ENCODE measurements around the gene RAB36. TPM values are rescaled to one million over a fixed set of nuclear protein-coding genes. Genes with fewer than 3 reads are reported as not detected.
"Not testable (repeated sequence)": the region's sequence is repeated elsewhere in the genome, so short reads cannot be mapped to it uniquely, and the experiment has no call there.

RAB36 gene
- total RNA-seq, 1 experiment from 2014 or later: 9.1 TPM

GRCh38 chr22:23129149-23129548, 16.1 kb upstream of the RAB36 start:
- no peak for DNase-seq (ENCODE audit: low read depth)
- in situ Hi-C loops (cut with HindIII; ENCODE audit: low pct_unique_long_range_greater_than_20kb, low sequenced_read_pairs): no loop called here

- in situ Hi-C loops (cut with HindIII; ENCODE audit: low pct_unique_long_range_greater_than_20kb, low sequenced_read_pairs): no loop called here
- DNase-seq (ENCODE audit: low read depth): no peak
Observed at GRCh38 chr22:23130697-23131096, 14.6 kb upstream of the RAB36 start.

- no peak for DNase-seq (ENCODE audit: low read depth)
- in situ Hi-C loops (cut with HindIII; ENCODE audit: low pct_unique_long_range_greater_than_20kb, low sequenced_read_pairs): no loop called here
Observed at GRCh38 chr22:23131931-23132330, 13.3 kb upstream of the RAB36 start.

- in situ Hi-C loops (cut with HindIII; ENCODE audit: low pct_unique_long_range_greater_than_20kb, low sequenced_read_pairs): no loop called here
- no peak for DNase-seq (ENCODE audit: low read depth)
Observed at GRCh38 chr22:23132376-23133091, 12.7 kb upstream of the RAB36 start.

GRCh38 chr22:23133922-23134321, 11.4 kb upstream of the RAB36 start:
- no peak for DNase-seq (ENCODE audit: low read depth)
- in situ Hi-C loops (cut with HindIII; ENCODE audit: low pct_unique_long_range_greater_than_20kb, low sequenced_read_pairs): no loop called here

GRCh38 chr22:23136991-23137390, 8.3 kb upstream of the RAB36 start:
- in situ Hi-C loops (cut with HindIII; ENCODE audit: low pct_unique_long_range_greater_than_20kb, low sequenced_read_pairs); DNase-seq (ENCODE audit: low read depth): not testable (repeated sequence)

- in situ Hi-C loops (cut with HindIII; ENCODE audit: low pct_unique_long_range_greater_than_20kb, low sequenced_read_pairs): no loop called here
- no peak for DNase-seq (ENCODE audit: low read depth)
Observed at GRCh38 chr22:23137468-23137867, 7.8 kb upstream of the RAB36 start.

- no peak for DNase-seq (ENCODE audit: low read depth)
- in situ Hi-C loops (cut with HindIII; ENCODE audit: low pct_unique_long_range_greater_than_20kb, low sequenced_read_pairs): no loop called here
Observed at GRCh38 chr22:23137905-23138561, 7.2 kb upstream of the RAB36 start.

- no peak for DNase-seq (ENCODE audit: low read depth)
- in situ Hi-C loops (cut with HindIII; ENCODE audit: low pct_unique_long_range_greater_than_20kb, low sequenced_read_pairs): no loop called here
Observed at GRCh38 chr22:23138584-23139435, 6.5 kb upstream of the RAB36 start.

- DNase-seq (ENCODE audit: low read depth): no peak
- in situ Hi-C loops (cut with HindIII; ENCODE audit: low pct_unique_long_range_greater_than_20kb, low sequenced_read_pairs): no loop called here
Observed at GRCh38 chr22:23140385-23140784, 4.9 kb upstream of the RAB36 start.

GRCh38 chr22:23142546-23143105, 2.7 kb upstream of the RAB36 start:
- in situ Hi-C loops (cut with HindIII; ENCODE audit: low pct_unique_long_range_greater_than_20kb, low sequenced_read_pairs): no loop called here
- DNase-seq (ENCODE audit: low read depth): no peak

GRCh38 chr22:23143119-23143518, 2.2 kb upstream of the RAB36 start:
- in situ Hi-C loops (cut with HindIII; ENCODE audit: low pct_unique_long_range_greater_than_20kb, low sequenced_read_pairs): no loop called here
- DNase-seq (ENCODE audit: low read depth): no peak

GRCh38 chr22:23144432-23144831, 845 bp upstream of the RAB36 start:
- in situ Hi-C loops (cut with HindIII; ENCODE audit: low pct_unique_long_range_greater_than_20kb, low sequenced_read_pairs): no loop called here
- no peak for DNase-seq (ENCODE audit: low read depth)

GRCh38 chr22:23145878-23146470, 697 bp downstream of the RAB36 start:
- in situ Hi-C loops (cut with HindIII; ENCODE audit: low pct_unique_long_range_greater_than_20kb, low sequenced_read_pairs): no loop called here
- no peak for DNase-seq (ENCODE audit: low read depth)

GRCh38 chr22:23146478-23147205, 1.4 kb downstream of the RAB36 start:
- DNase-seq (ENCODE audit: low read depth): no peak
- in situ Hi-C loops (cut with HindIII; ENCODE audit: low pct_unique_long_range_greater_than_20kb, low sequenced_read_pairs): no loop called here

- in situ Hi-C loops (cut with HindIII; ENCODE audit: low pct_unique_long_range_greater_than_20kb, low sequenced_read_pairs): no loop called here
- no peak for DNase-seq (ENCODE audit: low read depth)
Observed at GRCh38 chr22:23147617-23148387, 2.5 kb downstream of the RAB36 start.

GRCh38 chr22:23149743-23150238, 4.5 kb downstream of the RAB36 start:
- in situ Hi-C loops (cut with HindIII; ENCODE audit: low pct_unique_long_range_greater_than_20kb, low sequenced_read_pairs): no loop called here
- DNase-seq (ENCODE audit: low read depth): no peak

All from Caki2 (cell line).